Breast epithelium (tissue), 3 donors: ENCODE measurements around the gene FABP7.

ENCODE experiments used
- CTCF ChIP-seq, 3 donors: fragments of 450-650 bp; IDR thresholded peaks; one replicate each; pipeline ENCODE4 v1.5.1; 2016 to 2017; ENCODE audit warnings: antibody characterized with exemption in 3 of 3, mild to moderate bottlenecking in 3 of 3, moderate library complexity in 3 of 3
- POLR2A ChIP-seq: fragments of 450-650 bp; IDR thresholded peaks from one replicate; pipeline ENCODE4 v1.6.1; 2016; ENCODE audit warnings: antibody characterized with exemption, mild to moderate bottlenecking, moderate library complexity

- no peak for TF ChIP-seq POLR2A
- TF ChIP-seq CTCF (IDR thresholded peaks at IDR 0.05), result no peak
Observed at GRCh38 chr6:122734529-122735395, 44.8 kb upstream of the FABP7 start.
